ENCODE measurements around the gene HSD17B14.

DNA sequence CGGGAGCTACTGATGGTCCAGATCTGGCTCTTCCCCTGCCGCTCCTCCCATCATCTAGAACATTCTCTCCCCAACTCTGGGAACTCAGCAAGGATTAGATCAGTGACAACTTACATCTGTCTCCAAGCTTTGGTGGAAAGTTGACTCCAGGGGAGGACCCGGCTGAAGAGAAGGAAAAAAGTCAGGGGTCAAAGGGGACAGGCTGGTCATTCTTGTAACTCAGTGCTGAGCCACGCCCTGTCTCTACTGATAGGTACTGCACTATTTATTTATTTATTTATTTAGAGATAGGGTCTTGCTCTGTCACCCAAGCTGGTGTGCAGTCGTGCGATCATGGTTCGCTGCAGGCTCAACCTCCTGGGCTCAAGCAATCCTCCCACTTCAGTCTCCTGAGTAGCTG is 17.8 kb upstream of the HSD17B14 start:
- TF ChIP-seq, protein P1, sequence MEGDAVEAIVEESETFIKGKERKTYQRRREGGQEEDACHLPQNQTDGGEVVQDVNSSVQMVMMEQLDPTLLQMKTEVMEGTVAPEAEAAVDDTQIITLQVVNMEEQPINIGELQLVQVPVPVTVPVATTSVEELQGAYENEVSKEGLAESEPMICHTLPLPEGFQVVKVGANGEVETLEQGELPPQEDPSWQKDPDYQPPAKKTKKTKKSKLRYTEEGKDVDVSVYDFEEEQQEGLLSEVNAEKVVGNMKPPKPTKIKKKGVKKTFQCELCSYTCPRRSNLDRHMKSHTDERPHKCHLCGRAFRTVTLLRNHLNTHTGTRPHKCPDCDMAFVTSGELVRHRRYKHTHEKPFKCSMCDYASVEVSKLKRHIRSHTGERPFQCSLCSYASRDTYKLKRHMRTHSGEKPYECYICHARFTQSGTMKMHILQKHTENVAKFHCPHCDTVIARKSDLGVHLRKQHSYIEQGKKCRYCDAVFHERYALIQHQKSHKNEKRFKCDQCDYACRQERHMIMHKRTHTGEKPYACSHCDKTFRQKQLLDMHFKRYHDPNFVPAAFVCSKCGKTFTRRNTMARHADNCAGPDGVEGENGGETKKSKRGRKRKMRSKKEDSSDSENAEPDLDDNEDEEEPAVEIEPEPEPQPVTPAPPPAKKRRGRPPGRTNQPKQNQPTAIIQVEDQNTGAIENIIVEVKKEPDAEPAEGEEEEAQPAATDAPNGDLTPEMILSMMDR (IDR thresholded peaks at IDR 0.05; ENCODE audit: low read depth, low read length), result no peak
- TF ChIP-seq EZH2phosphoT487 (IDR thresholded peaks at IDR 0.05; ENCODE audit: low read depth), result no peak

Data from OCI-LY3 (cell line).